ENCODE results near the gene DVL2. TPM values are rescaled to one million over a fixed set of nuclear protein-coding genes. Genes with fewer than 3 reads are reported as not detected.

Gene DVL2
- total RNA-seq, 1 experiment from 2014 or later, result 45.7 TPM

DNA sequence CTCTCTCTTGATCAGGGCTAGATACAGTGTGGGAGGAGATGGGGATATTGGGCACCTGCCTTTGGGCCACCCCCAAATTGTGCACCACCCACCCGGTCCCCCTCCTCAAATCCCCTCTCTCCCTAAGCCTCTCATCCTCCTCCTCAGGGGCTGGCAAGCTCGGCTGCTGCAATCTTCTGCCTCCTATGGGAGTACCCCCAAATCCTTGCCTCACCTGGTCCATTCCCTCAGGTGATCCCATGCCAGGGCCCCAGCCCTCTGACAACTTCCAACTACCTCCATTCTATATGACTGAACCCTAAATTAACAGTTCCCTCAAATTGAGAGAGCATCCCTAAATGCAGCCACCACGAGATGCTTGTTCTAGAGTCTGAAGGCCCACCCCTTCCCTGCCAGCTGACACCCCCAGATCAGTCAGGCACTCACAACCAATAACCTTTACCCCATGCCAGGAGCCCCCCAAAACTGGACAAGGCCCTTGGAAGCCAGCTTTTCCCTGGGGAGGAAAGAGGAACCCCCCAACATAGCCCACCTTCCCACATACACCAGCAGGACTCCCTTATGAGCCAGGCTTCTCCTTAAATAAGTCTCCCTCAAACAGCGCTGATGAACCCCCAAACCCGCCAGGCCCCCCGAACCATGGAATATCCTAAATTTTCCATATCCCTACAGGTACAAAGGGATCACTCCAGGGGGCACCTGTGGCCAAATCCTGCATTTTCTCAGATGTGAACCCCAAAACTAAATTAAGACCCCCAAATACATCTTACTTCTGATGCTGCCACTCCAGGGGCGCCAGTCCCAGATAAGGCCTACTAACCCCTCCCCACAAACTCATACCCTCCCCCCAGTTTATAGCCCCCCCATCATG lies 17.8 kb downstream of the DVL2 start:
- no peaks in the 10 kb centered on the region for H3K9me3 Mint-ChIP-seq (ENCODE audit: low read depth, unreplicated experiment)
- CTCF ChIA-PET, result no interaction called here
- peaks cover 17% of the 10 kb centered on the region for H3K4me1 Mint-ChIP-seq (ENCODE audit: low read depth, unreplicated experiment)
- peaks cover 41% of the 10 kb centered on the region for H3K36me3 Mint-ChIP-seq (ENCODE audit: insufficient read depth, unreplicated experiment)
- intact Hi-C loops (cut with micrococcal nuclease; ENCODE audit: unreplicated experiment), result no loop called here
- H3K4me3 Mint-ChIP-seq (ENCODE audit: low read depth, unreplicated experiment), result no peak overlapping the region
- no peak overlapping the region for H3K27ac Mint-ChIP-seq (ENCODE audit: unreplicated experiment)
- DNase-seq, result no peak
- TF ChIP-seq, protein P1, sequence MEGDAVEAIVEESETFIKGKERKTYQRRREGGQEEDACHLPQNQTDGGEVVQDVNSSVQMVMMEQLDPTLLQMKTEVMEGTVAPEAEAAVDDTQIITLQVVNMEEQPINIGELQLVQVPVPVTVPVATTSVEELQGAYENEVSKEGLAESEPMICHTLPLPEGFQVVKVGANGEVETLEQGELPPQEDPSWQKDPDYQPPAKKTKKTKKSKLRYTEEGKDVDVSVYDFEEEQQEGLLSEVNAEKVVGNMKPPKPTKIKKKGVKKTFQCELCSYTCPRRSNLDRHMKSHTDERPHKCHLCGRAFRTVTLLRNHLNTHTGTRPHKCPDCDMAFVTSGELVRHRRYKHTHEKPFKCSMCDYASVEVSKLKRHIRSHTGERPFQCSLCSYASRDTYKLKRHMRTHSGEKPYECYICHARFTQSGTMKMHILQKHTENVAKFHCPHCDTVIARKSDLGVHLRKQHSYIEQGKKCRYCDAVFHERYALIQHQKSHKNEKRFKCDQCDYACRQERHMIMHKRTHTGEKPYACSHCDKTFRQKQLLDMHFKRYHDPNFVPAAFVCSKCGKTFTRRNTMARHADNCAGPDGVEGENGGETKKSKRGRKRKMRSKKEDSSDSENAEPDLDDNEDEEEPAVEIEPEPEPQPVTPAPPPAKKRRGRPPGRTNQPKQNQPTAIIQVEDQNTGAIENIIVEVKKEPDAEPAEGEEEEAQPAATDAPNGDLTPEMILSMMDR (IDR thresholded peaks at IDR 0.05; ENCODE audit: unreplicated experiment), result no peak
- BruUV-seq (replicated peaks), result no TSS peak
- peaks cover 44% of the 10 kb centered on the region for H3K27me3 Mint-ChIP-seq (ENCODE audit: unreplicated experiment)

DNA sequence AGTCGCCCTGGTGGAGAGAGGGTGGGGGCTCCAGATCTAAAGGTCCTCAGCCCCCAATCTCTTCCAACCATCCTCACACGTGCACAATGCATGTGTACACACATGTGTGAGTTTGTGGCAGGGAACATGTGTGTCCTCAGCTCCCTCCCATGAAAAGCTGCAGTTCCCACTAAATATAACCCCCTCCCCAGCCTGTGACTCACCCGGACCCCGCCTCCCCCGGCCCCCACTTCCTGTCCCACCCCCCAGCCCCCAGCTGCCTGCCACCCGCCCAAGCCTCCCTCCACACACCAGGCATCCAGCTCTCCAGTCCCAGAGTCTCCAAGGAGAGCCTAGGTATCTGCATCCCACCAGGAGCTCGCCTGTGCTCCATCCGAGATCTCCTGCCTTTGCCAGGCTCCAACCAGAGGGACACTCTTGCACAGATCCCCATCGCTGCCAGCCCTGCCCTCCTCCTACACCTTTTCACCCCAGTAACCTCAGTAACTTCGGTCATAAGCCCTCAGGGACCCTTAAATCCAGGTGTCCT lies 18.6 kb downstream of the DVL2 start:
- CTCF ChIA-PET, result no interaction called here
- peaks cover 52% of the 10 kb centered on the region for H3K27me3 Mint-ChIP-seq (ENCODE audit: unreplicated experiment)
- TF ChIP-seq, protein P1 (IDR thresholded peaks at IDR 0.05; ENCODE audit: unreplicated experiment), result no peak
- H3K36me3 Mint-ChIP-seq (ENCODE audit: insufficient read depth, unreplicated experiment), result peaks cover 33% of the 10 kb centered on the region
- H3K4me3 Mint-ChIP-seq (ENCODE audit: low read depth, unreplicated experiment), result no peak overlapping the region
- no peaks in the 10 kb centered on the region for H3K9me3 Mint-ChIP-seq (ENCODE audit: low read depth, unreplicated experiment)
- no peak overlapping the region for H3K27ac Mint-ChIP-seq (ENCODE audit: unreplicated experiment)
- intact Hi-C loops (cut with micrococcal nuclease; ENCODE audit: unreplicated experiment), result no loop called here
- H3K4me1 Mint-ChIP-seq (ENCODE audit: low read depth, unreplicated experiment), result peaks cover 17% of the 10 kb centered on the region
- BruUV-seq (replicated peaks), result no TSS peak
- DNase-seq, result no peak

DNA sequence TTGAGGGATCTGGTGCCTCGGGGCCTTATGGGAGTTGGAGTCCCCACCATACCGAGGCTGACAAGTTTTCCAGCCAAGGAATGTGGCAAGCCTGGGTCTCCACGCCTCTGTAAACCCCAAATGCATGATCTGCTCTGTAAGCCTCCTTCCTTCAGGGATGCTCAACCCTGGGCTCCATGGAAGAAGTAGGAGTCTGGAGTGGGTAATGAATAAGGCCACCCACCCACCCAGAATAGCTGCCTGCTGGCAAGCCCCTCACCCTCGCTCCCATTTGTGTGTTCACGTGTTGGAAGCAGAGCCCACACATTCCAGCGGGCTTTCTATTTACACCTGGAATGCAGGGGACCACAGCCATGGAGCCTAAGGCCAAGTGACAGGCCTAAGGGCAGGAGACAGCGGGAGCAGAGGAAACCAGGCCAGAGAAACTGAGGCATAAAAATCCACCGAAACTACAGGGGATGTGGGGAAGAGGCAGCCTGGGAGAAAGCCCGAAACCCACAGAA lies 19.1 kb downstream of the DVL2 start:
- BruUV-seq (replicated peaks), result no TSS peak
- Mint-ChIP-seq H3K27me3 (ENCODE audit: unreplicated experiment) (peaks cover 57% of the 10 kb centered on the region), H3K27ac (ENCODE audit: unreplicated experiment) (no peak overlapping the region), H3K36me3 (ENCODE audit: insufficient read depth, unreplicated experiment) (peaks cover 28% of the 10 kb centered on the region), H3K9me3 (ENCODE audit: low read depth, unreplicated experiment) (no peaks in the 10 kb centered on the region), H3K4me3 (ENCODE audit: low read depth, unreplicated experiment) (peak overlapping the region; percentile 74), H3K4me1 (ENCODE audit: low read depth, unreplicated experiment) (peaks cover 17% of the 10 kb centered on the region)
- no peak for DNase-seq
- intact Hi-C loops (cut with micrococcal nuclease; ENCODE audit: unreplicated experiment), result no loop called here
- CTCF ChIA-PET, result interaction anchor here (0.7 to 0.8 kb wide), 2 partner anchors 169 to 400 kb away, joined by 3 to 7 read pairs; no protein-coding TSS in a partner anchor
- TF ChIP-seq, protein P1 (IDR thresholded peaks at IDR 0.05; ENCODE audit: unreplicated experiment), result no peak

DNA sequence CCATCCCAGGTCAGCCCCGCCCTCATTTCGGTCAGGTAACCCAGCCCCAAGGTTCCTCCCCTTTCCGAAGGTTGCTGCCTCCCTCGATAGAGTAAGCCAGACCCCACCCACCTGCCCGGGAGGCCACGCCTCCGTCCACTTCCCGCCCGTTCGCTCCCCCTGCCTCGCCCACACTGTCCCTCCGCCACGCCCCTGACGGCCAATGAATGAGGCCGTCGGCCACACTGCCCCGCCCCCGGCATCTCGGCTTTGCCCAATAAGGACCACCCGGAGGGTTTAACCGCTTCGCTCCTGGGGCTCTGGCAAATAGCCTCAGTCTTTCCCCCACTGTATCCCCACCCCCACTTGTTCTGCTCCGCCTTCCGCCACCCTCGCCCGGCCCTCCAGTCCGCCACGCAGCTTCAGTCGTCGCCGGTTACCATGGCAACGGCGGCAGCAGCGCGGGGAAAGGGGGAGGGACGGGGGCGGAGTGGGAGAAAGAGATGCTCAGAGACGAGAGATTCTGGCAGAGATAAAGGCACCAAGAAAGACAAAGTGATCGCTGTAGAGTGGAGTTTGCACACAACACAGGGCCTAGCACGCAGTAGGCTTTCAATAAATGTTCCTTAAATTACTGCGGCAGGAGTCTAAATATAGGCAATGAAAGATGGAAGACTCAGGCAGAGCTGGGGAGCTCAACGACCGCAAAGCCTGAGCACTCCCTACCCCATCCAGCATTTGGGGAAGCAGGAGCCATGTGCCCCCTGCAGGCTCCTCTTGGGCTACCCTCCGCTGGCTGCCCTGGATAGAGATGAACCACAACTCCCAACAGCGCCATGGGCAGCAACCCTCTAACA lies 19.8 kb downstream of the DVL2 start:
- H3K4me3 Mint-ChIP-seq (ENCODE audit: low read depth, unreplicated experiment), result peak overlapping the region; percentile 74
- H3K36me3 Mint-ChIP-seq (ENCODE audit: insufficient read depth, unreplicated experiment), result peaks cover 21% of the 10 kb centered on the region
- no peaks in the 10 kb centered on the region for H3K9me3 Mint-ChIP-seq (ENCODE audit: low read depth, unreplicated experiment)
- CTCF ChIA-PET, result interaction anchor here (0.5 to 0.8 kb wide), 3 partner anchors 24 to 400 kb away, joined by 3 to 13 read pairs (median 7); no protein-coding TSS in a partner anchor
- peaks cover 63% of the 10 kb centered on the region for H3K27me3 Mint-ChIP-seq (ENCODE audit: unreplicated experiment)
- H3K27ac Mint-ChIP-seq (ENCODE audit: unreplicated experiment), result peak overlapping the region; percentile 85
- H3K4me1 Mint-ChIP-seq (ENCODE audit: low read depth, unreplicated experiment), result peaks cover 17% of the 10 kb centered on the region
- no TSS peak for BruUV-seq (replicated peaks)
- peak; percentile 98 for DNase-seq
- TF ChIP-seq, protein P1 (IDR thresholded peaks at IDR 0.05; ENCODE audit: unreplicated experiment), result peak; percentile 12
- intact Hi-C loops (cut with micrococcal nuclease; ENCODE audit: unreplicated experiment), result no loop called here

All from Calu3 (cell line).